ENCODE measurements around the gene COPS8. TPM values are rescaled to one million over a fixed set of nuclear protein-coding genes. Genes with fewer than 3 reads are reported as not detected.

The COPS8 gene
- total RNA-seq, 1 experiment from 2014 or later = 544 TPM

- DNase-seq (ENCODE audit: low read depth) = peak; percentile 99
These were observed 12.4 kb downstream of the COPS8 start for GRCh38 chr2:237097911-237098702.

- no peak for DNase-seq (ENCODE audit: low read depth)
These were observed 14.1 kb downstream of the COPS8 start for GRCh38 chr2:237099804-237100203.

GRCh38 chr2:237101118-237101979 is 15.7 kb downstream of the COPS8 start:
- DNase-seq (ENCODE audit: low read depth) = no peak

- no peak for DNase-seq (ENCODE audit: low read depth)
These were observed 16.7 kb downstream of the COPS8 start for GRCh38 chr2:237102428-237102827.

- DNase-seq (ENCODE audit: low read depth) = no peak
These were observed 23.8 kb downstream of the COPS8 start for GRCh38 chr2:237109421-237109934.

GRCh38 chr2:237113026-237113795 is 27.5 kb downstream of the COPS8 start:
- peak; percentile 43 for DNase-seq (ENCODE audit: low read depth)

- DNase-seq (ENCODE audit: low read depth) = no peak
These were observed 30.2 kb downstream of the COPS8 start for GRCh38 chr2:237115870-237116269.

- no peak for DNase-seq (ENCODE audit: low read depth)
These were observed 30.7 kb downstream of the COPS8 start for GRCh38 chr2:237116431-237116830.

- DNase-seq (ENCODE audit: low read depth) = peak; percentile 47
These were observed 32.3 kb downstream of the COPS8 start for GRCh38 chr2:237118025-237118424.

GRCh38 chr2:237118561-237119155 is 33.0 kb downstream of the COPS8 start:
- no peak for DNase-seq (ENCODE audit: low read depth)

GRCh38 chr2:237120916-237121315 is 35.2 kb downstream of the COPS8 start:
- DNase-seq (ENCODE audit: low read depth) = no peak

- DNase-seq (ENCODE audit: low read depth) = no peak
These were observed 35.6 kb downstream of the COPS8 start for GRCh38 chr2:237121321-237121720.

- DNase-seq (ENCODE audit: low read depth) = peak; percentile 75
These were observed 36.6 kb downstream of the COPS8 start for GRCh38 chr2:237122214-237122666.

GRCh38 chr2:237124820-237125219 is 39.1 kb downstream of the COPS8 start:
- no peak for DNase-seq (ENCODE audit: low read depth)

- no peak for DNase-seq (ENCODE audit: low read depth)
These were observed 40.3 kb downstream of the COPS8 start for GRCh38 chr2:237125967-237126366.

GRCh38 chr2:237126519-237127174 is 41.0 kb downstream of the COPS8 start:
- DNase-seq (ENCODE audit: low read depth) = no peak

GRCh38 chr2:237128026-237128703 is 42.5 kb downstream of the COPS8 start:
- DNase-seq (ENCODE audit: low read depth) = peak; percentile 99

- no peak for DNase-seq (ENCODE audit: low read depth)
These were observed 43.3 kb downstream of the COPS8 start for GRCh38 chr2:237128845-237129592.

GRCh38 chr2:237129625-237130263 is 44.1 kb downstream of the COPS8 start:
- no peak for DNase-seq (ENCODE audit: low read depth)
